Measurements from ENCODE around the gene NOL12.

Gene NOL12

GRCh38 chr22:37676736-37677492 is 9.2 kb upstream of the NOL12 start (continued):
- TF ChIP-seq ZNF449 (tag by site-specific recombination; IDR thresholded peaks at IDR 0.05): peak; percentile 53; the same call in 1 of the 2 replicates
- TF ChIP-seq ZBTB1 (tag by site-specific recombination; IDR thresholded peaks at IDR 0.05): no peak
- no peak for TF ChIP-seq ZNF350 (tag by site-specific recombination; IDR thresholded peaks at IDR 0.05)
- TF ChIP-seq, protein P1, sequence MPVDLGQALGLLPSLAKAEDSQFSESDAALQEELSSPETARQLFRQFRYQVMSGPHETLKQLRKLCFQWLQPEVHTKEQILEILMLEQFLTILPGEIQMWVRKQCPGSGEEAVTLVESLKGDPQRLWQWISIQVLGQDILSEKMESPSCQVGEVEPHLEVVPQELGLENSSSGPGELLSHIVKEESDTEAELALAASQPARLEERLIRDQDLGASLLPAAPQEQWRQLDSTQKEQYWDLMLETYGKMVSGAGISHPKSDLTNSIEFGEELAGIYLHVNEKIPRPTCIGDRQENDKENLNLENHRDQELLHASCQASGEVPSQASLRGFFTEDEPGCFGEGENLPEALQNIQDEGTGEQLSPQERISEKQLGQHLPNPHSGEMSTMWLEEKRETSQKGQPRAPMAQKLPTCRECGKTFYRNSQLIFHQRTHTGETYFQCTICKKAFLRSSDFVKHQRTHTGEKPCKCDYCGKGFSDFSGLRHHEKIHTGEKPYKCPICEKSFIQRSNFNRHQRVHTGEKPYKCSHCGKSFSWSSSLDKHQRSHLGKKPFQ (tag by site-specific recombination; IDR thresholded peaks at IDR 0.05): no peak; the same call in 1 of the 2 replicates
- TF ChIP-seq, protein P2, sequence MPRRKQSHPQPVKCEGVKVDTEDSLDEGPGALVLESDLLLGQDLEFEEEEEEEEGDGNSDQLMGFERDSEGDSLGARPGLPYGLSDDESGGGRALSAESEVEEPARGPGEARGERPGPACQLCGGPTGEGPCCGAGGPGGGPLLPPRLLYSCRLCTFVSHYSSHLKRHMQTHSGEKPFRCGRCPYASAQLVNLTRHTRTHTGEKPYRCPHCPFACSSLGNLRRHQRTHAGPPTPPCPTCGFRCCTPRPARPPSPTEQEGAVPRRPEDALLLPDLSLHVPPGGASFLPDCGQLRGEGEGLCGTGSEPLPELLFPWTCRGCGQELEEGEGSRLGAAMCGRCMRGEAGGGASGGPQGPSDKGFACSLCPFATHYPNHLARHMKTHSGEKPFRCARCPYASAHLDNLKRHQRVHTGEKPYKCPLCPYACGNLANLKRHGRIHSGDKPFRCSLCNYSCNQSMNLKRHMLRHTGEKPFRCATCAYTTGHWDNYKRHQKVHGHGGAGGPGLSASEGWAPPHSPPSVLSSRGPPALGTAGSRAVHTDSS (tag by site-specific recombination; IDR thresholded peaks at IDR 0.05): no peak
- TF ChIP-seq ZNF157 (tag by site-specific recombination; IDR thresholded peaks at IDR 0.05): no peak
- no peak for TF ChIP-seq ZNF514 (tag by site-specific recombination; IDR thresholded peaks at IDR 0.05)
- peak; percentile 56 for TF ChIP-seq SCRT2 (tag by site-specific recombination; IDR thresholded peaks at IDR 0.05)
- TF ChIP-seq ZNF791 (tag by site-specific recombination; IDR thresholded peaks at IDR 0.05): no peak
- TF ChIP-seq TSHZ1 (tag by site-specific recombination; IDR thresholded peaks at IDR 0.05; ENCODE audit: borderline replicate concordance): peak; percentile 25; the same call in 1 of the 2 replicates
- peak; percentile 58 for TF ChIP-seq ZBTB20 (tag by site-specific recombination; IDR thresholded peaks at IDR 0.05)
- no peak for TF ChIP-seq ZNF202 (tag by site-specific recombination; IDR thresholded peaks at IDR 0.05; ENCODE audit: borderline replicate concordance)
- TF ChIP-seq ZNF785 (tag by site-specific recombination; IDR thresholded peaks at IDR 0.05): no peak
- no peak for TF ChIP-seq ZNF555 (tag by site-specific recombination; conservative IDR thresholded peaks at IDR 0.05)
- peak; percentile 39; the same call in 1 of the 2 replicates for TF ChIP-seq OSR2 (tag by site-specific recombination; IDR thresholded peaks at IDR 0.05)
- TF ChIP-seq PRDM1 (tag by site-specific recombination; IDR thresholded peaks at IDR 0.05): 0 out of 2 replicates have a peak, but pooled peaks have one; percentile 6
- TF ChIP-seq ZNF626 (tag by site-specific recombination; IDR thresholded peaks at IDR 0.05): no peak
- TF ChIP-seq ZNF596 (tag by site-specific recombination; IDR thresholded peaks at IDR 0.05): no peak
- no peak for TF ChIP-seq ZBTB49 (tag by site-specific recombination; IDR thresholded peaks at IDR 0.05; ENCODE audit: low read depth)
- TF ChIP-seq, protein P3, sequence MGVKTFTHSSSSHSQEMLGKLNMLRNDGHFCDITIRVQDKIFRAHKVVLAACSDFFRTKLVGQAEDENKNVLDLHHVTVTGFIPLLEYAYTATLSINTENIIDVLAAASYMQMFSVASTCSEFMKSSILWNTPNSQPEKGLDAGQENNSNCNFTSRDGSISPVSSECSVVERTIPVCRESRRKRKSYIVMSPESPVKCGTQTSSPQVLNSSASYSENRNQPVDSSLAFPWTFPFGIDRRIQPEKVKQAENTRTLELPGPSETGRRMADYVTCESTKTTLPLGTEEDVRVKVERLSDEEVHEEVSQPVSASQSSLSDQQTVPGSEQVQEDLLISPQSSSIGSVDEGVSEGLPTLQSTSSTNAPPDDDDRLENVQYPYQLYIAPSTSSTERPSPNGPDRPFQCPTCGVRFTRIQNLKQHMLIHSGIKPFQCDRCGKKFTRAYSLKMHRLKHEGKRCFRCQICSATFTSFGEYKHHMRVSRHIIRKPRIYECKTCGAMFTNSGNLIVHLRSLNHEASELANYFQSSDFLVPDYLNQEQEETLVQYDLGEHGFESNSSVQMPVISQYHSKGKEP (tag by site-specific recombination; IDR thresholded peaks at IDR 0.05): no peak
- no peak for TF ChIP-seq ZFP41 (tag by site-specific recombination; IDR thresholded peaks at IDR 0.05; ENCODE audit: borderline replicate concordance)
- TF ChIP-seq ZNF140 (tag by site-specific recombination; IDR thresholded peaks at IDR 0.05): no peak
- no peak for TF ChIP-seq ZNF112 (tag by site-specific recombination; IDR thresholded peaks at IDR 0.05)
- TF ChIP-seq ZNF24 (tag by site-specific recombination; IDR thresholded peaks at IDR 0.05): peak; percentile 100
- TF ChIP-seq GLI2 (tag by site-specific recombination; IDR thresholded peaks at IDR 0.05; ENCODE audit: borderline replicate concordance, low read depth): no peak
- TF ChIP-seq EGR2 (tag by site-specific recombination; IDR thresholded peaks at IDR 0.05; ENCODE audit: low read depth): peak; percentile 91
- TF ChIP-seq ZNF223 (tag by site-specific recombination; IDR thresholded peaks at IDR 0.05): no peak
- TF ChIP-seq SP2 (tag by site-specific recombination; IDR thresholded peaks at IDR 0.05): peak; percentile 88
